K562 (cell line): ENCODE results near the gene LTO1. TPM values are rescaled to one million over a fixed set of nuclear protein-coding genes. Genes with fewer than 3 reads are reported as not detected.

ENCODE experiments used
- ATAC-seq: fragments of 200-7000 bp; cut with Tn5 transposase; 3 replicates; pipeline ENCODE4 v1.9.1; 2020; ENCODE audit warnings: moderate library complexity
- BruUV-seq: library from RNA; stranded (reverse); fragments of 400-500 nt; replicated peaks from 2 replicates; lab custom pipeline; 2021; lab: Mats Ljungman, UMichigan
- CTCF ChIA-PET: fragments of 300-600 bp; formaldehyde crosslinking; extraction: SDS; loops from one replicate; lab custom pipeline; 2021; ENCODE audit warnings: low intra/inter-chr PET ratio; lab: Yijun Ruan, JAX
- POLR2A ChIA-PET: fragments of 300-600, 350-650 bp; sonication (Branson Sonifier 250); formaldehyde crosslinking; extraction: SDS; loops from one replicate; lab custom pipeline; 2021; ENCODE audit warnings: antibody characterized with exemption, inconsistent platforms; lab: Yijun Ruan, JAX
- DNase-seq, 4 experiments: peaks; one replicate each; pipeline versions ENCODE4 v3.0.0 to v3.0.0-alpha.2; 2011 to 2018; ENCODE audit warnings: low spot score in 3 of 4, mixed read lengths in 3 of 4; ENCODE audit errors: extremely low read depth in 1 of 4
- FAIRE-seq: peaks from 2 replicates; lab custom pipeline; 2011; peaks lifted over from hg19 to GRCh38; lab: Jason Lieb, UNC
- H2AFZ ChIP-seq: 2 replicates; pipeline ENCODE4 v1.6.0; 2011; ENCODE audit warnings: low read depth, low read length, control low read depth, inconsistent platforms
- H3K27ac ChIP-seq: fragments of 200-600 bp; 3 replicates; pipeline ENCODE4 v1.8.0; 2011; ENCODE audit warnings: low read depth, mild to moderate bottlenecking, control low read depth, inconsistent platforms, low read length, moderate library complexity, mixed read lengths; ENCODE audit errors: extremely low read depth
- H3K27me3 ChIP-seq, 2 experiments: fragments of 300-600 bp in 1 of 2; 2 replicates in 1 of 2; 3 replicates in 1 of 2; pipeline versions ENCODE4 v1.6.0 to v1.8.0; 2011; ENCODE audit warnings: inconsistent platforms in 2 of 2, low read length in 2 of 2, mild to moderate bottlenecking in 1 of 2, mixed read lengths in 1 of 2, moderate library complexity in 1 of 2; ENCODE audit not compliant: control insufficient read depth in 2 of 2, insufficient read depth in 2 of 2
- H3K36me3 ChIP-seq: fragments of 300-600 bp; 3 replicates; pipeline ENCODE4 v1.8.0; 2011; ENCODE audit warnings: mild to moderate bottlenecking, low read length, inconsistent platforms; ENCODE audit not compliant: control insufficient read depth, insufficient read depth
- H3K4me1 ChIP-seq, 2 experiments: fragments of 200-600 bp in 1 of 2; replicated peaks in 1 of 2; 2 replicates in 1 of 2; 3 replicates in 1 of 2; pipeline versions ENCODE4 v1.5.1 to v1.8.0; 2011; ENCODE audit warnings: inconsistent platforms in 2 of 2, low read length in 2 of 2, mild to moderate bottlenecking in 1 of 2, mixed read lengths in 1 of 2, moderate library complexity in 1 of 2; ENCODE audit not compliant: control insufficient read depth in 2 of 2, insufficient read depth in 2 of 2
- H3K4me2 ChIP-seq: 2 replicates; pipeline ENCODE4 v1.6.1; 2011; ENCODE audit warnings: low read length, control low read depth, inconsistent platforms, mixed read lengths; ENCODE audit not compliant: insufficient read depth
- H3K4me3 ChIP-seq: fragments of 200-600 bp; sonication (generic), shearing (Covaris generic); 2 replicates; pipeline ENCODE4 v1.5.1; 2016; ENCODE audit warnings: control low read depth, inconsistent platforms
- H3K79me2 ChIP-seq: fragments of 200-600 bp; 3 replicates; pipeline ENCODE4 v1.8.0; 2011; ENCODE audit warnings: low read length, inconsistent platforms; ENCODE audit not compliant: control insufficient read depth, insufficient read depth
- H3K9ac ChIP-seq, 2 experiments: 2 replicates each; pipeline versions ENCODE4 v1.6.0 to v1.6.1; 2011; ENCODE audit warnings: low read depth in 2 of 2, low read length in 2 of 2, control low read depth in 1 of 2, inconsistent platforms in 1 of 2, mild to moderate bottlenecking in 1 of 2, mixed read lengths in 1 of 2; ENCODE audit not compliant: insufficient read depth in 1 of 2
- H3K9me1 ChIP-seq: one replicate; pipeline ENCODE4 v1.6.0; 2011; ENCODE audit warnings: inconsistent platforms, mild to moderate bottlenecking, low read length, moderate library complexity; ENCODE audit not compliant: control insufficient read depth, insufficient read depth
- H3K9me3 ChIP-seq: replicated peaks from 2 replicates; pipeline ENCODE4 v1.5.1; 2011; ENCODE audit warnings: low read depth, low read length, inconsistent platforms; ENCODE audit not compliant: control insufficient read depth, insufficient read depth
- H4K20me1 ChIP-seq: replicated peaks from 2 replicates; pipeline ENCODE4 v1.6.1; 2011; ENCODE audit warnings: low read length, inconsistent platforms, mixed read lengths; ENCODE audit not compliant: control insufficient read depth, insufficient read depth
- BDP1 ChIP-seq: IDR thresholded peaks from 3 replicates; pipeline ENCODE4 v1.6.1; 2011; ENCODE audit not compliant: insufficient read length, insufficient read depth
- BMI1 ChIP-seq: fragments of 150-350 bp; IDR thresholded peaks from 2 replicates; pipeline ENCODE4 v1.6.1; 2014; ENCODE audit warnings: low read length
- BRD9 ChIP-seq: fragments of 450-650 bp; IDR thresholded peaks from 2 replicates; pipeline ENCODE4 v1.6.1; 2018; ENCODE audit warnings: low read depth; ENCODE audit not compliant: partially characterized antibody
- CHD2 ChIP-seq: IDR thresholded peaks from 2 replicates; pipeline ENCODE4 v1.6.1; 2011; ENCODE audit warnings: low read depth, low read length
- HOXB6 ChIP-seq: fragments of 250-450 bp; sonication (Bioruptor Pico); IDR thresholded peaks from 2 replicates; pipeline ENCODE4 v1.5.1; 2022; ENCODE audit warnings: mild to moderate bottlenecking, borderline replicate concordance
- KAT7 ChIP-seq: sonication (generic); formaldehyde crosslinking; IDR thresholded peaks from 2 replicates; pipeline ENCODE4 v1.8.0; 2022; ENCODE audit warnings: missing genetic modification reagents, mild to moderate bottlenecking, borderline replicate concordance
- KDM4B ChIP-seq, 2 experiments: fragments of 450-650 bp in 1 of 2; sonication (generic) in 1 of 2; IDR thresholded peaks; 2 replicates each; pipeline ENCODE4 v1.6.1; 2016 to 2017; ENCODE audit warnings: borderline replicate concordance in 2 of 2, antibody characterized with exemption in 1 of 2, low read depth in 1 of 2, mild to moderate bottlenecking in 1 of 2
- MBD2 ChIP-seq: sonication (generic); IDR thresholded peaks from 2 replicates; pipeline ENCODE4 v1.6.1; 2016; ENCODE audit warnings: low read depth, borderline replicate concordance
- MNT ChIP-seq, 2 experiments: fragments of 450-650 bp; conservative IDR thresholded peaks; 2 replicates each; pipeline ENCODE4 v1.6.1; 2017; ENCODE audit warnings: mild to moderate bottlenecking in 2 of 2, moderate library complexity in 2 of 2
- NFIC ChIP-seq: fragments of 450-650 bp; IDR thresholded peaks from 2 replicates; pipeline ENCODE4 v1.6.1; 2017; ENCODE audit warnings: mild to moderate bottlenecking, inconsistent platforms
- SUPT5H ChIP-seq: fragments of 450-650 bp; IDR thresholded peaks from 2 replicates; pipeline ENCODE4 v1.6.1; 2016
- ZBTB17 ChIP-seq: fragments of 450-650 bp; formaldehyde crosslinking; IDR thresholded peaks from 2 replicates; pipeline ENCODE4 v1.4.0; 2020; ENCODE audit warnings: mild to moderate bottlenecking
- ZNF282 ChIP-seq: sonication (generic); formaldehyde crosslinking; IDR thresholded peaks from 2 replicates; pipeline ENCODE4 v1.8.1; 2023; ENCODE audit warnings: missing genetic modification reagents
- ZNF445 ChIP-seq: fragments of 250-450 bp; sonication (Bioruptor Pico); IDR thresholded peaks from 2 replicates; pipeline ENCODE4 v1.4.0; 2020; ENCODE audit warnings: low read depth, mild to moderate bottlenecking, moderate library complexity
- WGBS: fragments of 100-300 bp; shearing (Covaris generic); methylation state at CpG from one replicate; pipeline ENCODE4 v1.1.6; 2016; ENCODE audit warnings: low coverage, mixed read lengths; ENCODE audit not compliant: insufficient coverage; ENCODE audit errors: missing lambda C conversion rate; 5-methylcytosine and 5-hydroxymethylcytosine counted together
- in situ Hi-C: fragments of 300-500 bp; cut with MboI; formaldehyde crosslinking; loops from 4 replicates; pipeline ENCODE4 v1.15.0; 2018; ENCODE audit warnings: inconsistent platforms, mixed read lengths
- intact Hi-C: fragments of 100-400 bp; cut with micrococcal nuclease; formaldehyde crosslinking; loops from 2 replicates; pipeline ENCODE4 v1.14.2; 2022
- polyA plus RNA-seq, 8 experiments: library from polyadenylated mRNA; depleted of rRNA in 4 of 8; stranded (reverse) in 5 of 8; unstranded in 3 of 8; fragments of >200 nt; fragmentation: Nextera tagmentation in 2 of 8; fragmentation: Illumina TruSeq in 1 of 8; extraction: Ambion mirVana in 2 of 8; extraction: Trizol in 1 of 8; gene quantifications; 2 replicates each; pipeline versions ENCODE4 v1.2.1 to v1.2.3, GENCODE V29; 2011 to 2014; ENCODE audit warnings: inconsistent platforms in 1 of 8, missing spikeins in 1 of 8
- total RNA-seq, 7 experiments: library from RNA; depleted of rRNA in 6 of 7; stranded (reverse); fragments of >200 nt in 6 of 7; fragmentation: Illumina TruSeq in 2 of 7; extraction: Trizol in 2 of 7; gene quantifications; 2 replicates each; pipeline versions ENCODE4 v1.2.1 to v1.2.3, GENCODE V29; 2011 to 2021; ENCODE audit warnings: low replicate concordance in 1 of 7

The LTO1 gene
- total and polyA plus RNA-seq, 9 of the 15 experiments (the other 6 are each of a cell fraction or from before 2014, with no cell fraction given) = 2.6 to 43.4 (median 19.1) TPM

GRCh38 chr11:69644071-69644961, 30.8 kb downstream of the LTO1 start:
- Histone ChIP-seq H3K4me2 (no peak overlapping the region), H3K27me3 (peaks cover 9 to 13% of the 10 kb centered on the region in 2 experiments), H3K9me3 (no peaks in the 10 kb centered on the region), H3K4me3 (no peak overlapping the region), H3K27ac (no peak overlapping the region), H3K36me3 (no peaks in the 10 kb centered on the region), H4K20me1 (no peaks in the 10 kb centered on the region; the same call in none of the 2 replicates), H3K4me1 (peaks cover 3 to 73% of the 10 kb centered on the region in 2 experiments; a peak in 4 of 5 replicates), H3K9ac (peak overlapping the region in 1 of 2 experiments; percentile 81; a peak in 2 of 4 replicates), H3K79me2 (peaks cover 4% of the 10 kb centered on the region; the same call in 1 of the 3 replicates), H2AFZ (no peak overlapping the region), H3K9me1 (peaks cover 3% of the 10 kb centered on the region)
- in situ Hi-C loops = loop anchor here (5.0 kb wide), 3 partner anchors 197 to 537 kb away; partner anchors contain the start of gene MYEOV
- WGBS = 58% methylated on average over 18 of the region's 24 CpGs
- intact Hi-C loops = loop anchor here (5.0 to 10.0 kb wide), 4 partner anchors 202 to 1010 kb away; no protein-coding TSS in a partner anchor
- ATAC-seq (peak; percentile 33), FAIRE-seq (no peak), DNase-seq (peak; percentile 40 to 60 (median 52))
- POLR2A ChIA-PET = interaction anchor here (0.5 to 1.1 kb wide), 5 partner anchors 26 to 547 kb away, joined by 3 to 6 read pairs (median 3); no protein-coding TSS in a partner anchor
- CTCF ChIA-PET = interaction anchor here (0.6 to 3.4 kb wide), 6 partner anchors 159 to 542 kb away, joined by 3 to 43 read pairs (median 4); no protein-coding TSS in a partner anchor
- no TSS peak for BruUV-seq
- no peak for TF ChIP-seq ZNF445 (CRISPR knock-in tag)
- no peak for TF ChIP-seq MBD2
- no peak for TF ChIP-seq KAT7
- TF ChIP-seq ZBTB17 (CRISPR knock-in tag) = no peak
- TF ChIP-seq CHD2 = no peak
- TF ChIP-seq BMI1 = no peak
- peak; percentile 22 to 45; a peak in 1 of 4 replicates for TF ChIP-seq MNT (conservative IDR thresholded peaks at IDR 0.05)
- TF ChIP-seq HOXB6 (CRISPR knock-in tag) = no peak
- peak; percentile 59 for TF ChIP-seq NFIC
- no peak for TF ChIP-seq BRD9
- no peak for TF ChIP-seq SUPT5H
- TF ChIP-seq ZNF282 (CRISPR knock-in tag) = no peak
- TF ChIP-seq BDP1 = no peak
- TF ChIP-seq KDM4B (IDR thresholded peaks at IDR 0.05; ENCODE audit: borderline replicate concordance in 2 of 2, low read depth in 1 of 2) = no peak
